Esophagus muscularis mucosa (tissue), 4 donors: ENCODE data around the gene NOPCHAP1. TPM values are rescaled to one million over a fixed set of nuclear protein-coding genes. Genes with fewer than 3 reads are reported as not detected.
"Not testable (repeated sequence)": the region's sequence is repeated elsewhere in the genome, so short reads cannot be mapped to it uniquely, and the experiment has no call there.

Experiments
- DNase-seq: peaks from one replicate; pipeline ENCODE4 v3.0.0-alpha.2; 2017; ENCODE audit errors: extremely low spot score
- H3K27ac ChIP-seq, 4 donors: fragments of 200-600 bp; sonication (generic); replicated peaks in 1 of 4; 1 replicate in 3 of 4; 2 replicates in 1 of 4; pipeline ENCODE4 v1.5.1; 2016 to 2019; ENCODE audit warnings: mild to moderate bottlenecking in 1 of 4
- H3K27me3 ChIP-seq, 4 donors: fragments of 200-600 bp; sonication (generic); one replicate each; pipeline versions ENCODE4 v1.5.1 to v1.6.0; 2016 to 2019
- H3K36me3 ChIP-seq, 4 donors: fragments of 200-600 bp; sonication (generic); one replicate each; pipeline ENCODE4 v1.5.1; 2016 to 2019
- H3K4me1 ChIP-seq, 4 donors: fragments of 200-600 bp; sonication (generic); one replicate each; pipeline ENCODE4 v1.5.1; 2016 to 2019
- H3K4me3 ChIP-seq, 4 donors: fragments of 200-600 bp; sonication (generic); 1 replicate in 2 of 4; 2 replicates in 2 of 4; pipeline ENCODE4 v1.5.1; 2016 to 2019; ENCODE audit warnings: mild to moderate bottlenecking in 4 of 4, moderate library complexity in 1 of 4
- H3K9me3 ChIP-seq, 4 donors: fragments of 200-600 bp; sonication (generic); 1 replicate in 3 of 4; 2 replicates in 1 of 4; pipeline ENCODE4 v1.5.1; 2016 to 2019
- EP300 ChIP-seq: sonication (generic); formaldehyde crosslinking; IDR thresholded peaks from one replicate; pipeline ENCODE4 v1.6.1; 2017; ENCODE audit warnings: antibody characterized with exemption
- POLR2A ChIP-seq: fragments of 450-650 bp; IDR thresholded peaks from one replicate; pipeline ENCODE4 v1.6.1; 2017; ENCODE audit warnings: antibody characterized with exemption, moderate library complexity, mild to moderate bottlenecking, low read depth
- POLR2AphosphoS5 ChIP-seq, 2 donors: sonication (generic); formaldehyde crosslinking; IDR thresholded peaks; one replicate each; pipeline ENCODE4 v1.6.1; 2017; ENCODE audit warnings: antibody characterized with exemption in 2 of 2
- WGBS: methylation state at CpG from one replicate; pipeline ENCODE4 v1.1.5; 2018; 5-methylcytosine and 5-hydroxymethylcytosine counted together
- intact Hi-C: fragments of 100-400 bp; cut with DNase I; formaldehyde crosslinking; loops from one replicate; pipeline ENCODE4 v1.15.1; 2023
- total RNA-seq, 4 donors: library from RNA; depleted of rRNA; stranded (reverse); fragments of >200 nt; gene quantifications; one replicate each; pipeline versions ENCODE4 v1.1.0 to v1.2.1, GENCODE V29; 2016
- TF ChIP-seq, protein P1 (sequence below), 3 experiments: fragments of 200-600 bp in 2 of 3; fragments of 450-650 bp in 1 of 3; sonication (generic) in 2 of 3; IDR thresholded peaks; one replicate each; pipeline ENCODE4 v1.5.1; 2017 to 2019; ENCODE audit warnings: antibody characterized with exemption in 3 of 3, mild to moderate bottlenecking in 2 of 3, moderate library complexity in 1 of 3

Gene NOPCHAP1
- total RNA-seq, 4 donors from 2014 or later: 4.6 to 7.9 (median 5.5) TPM

DNA sequence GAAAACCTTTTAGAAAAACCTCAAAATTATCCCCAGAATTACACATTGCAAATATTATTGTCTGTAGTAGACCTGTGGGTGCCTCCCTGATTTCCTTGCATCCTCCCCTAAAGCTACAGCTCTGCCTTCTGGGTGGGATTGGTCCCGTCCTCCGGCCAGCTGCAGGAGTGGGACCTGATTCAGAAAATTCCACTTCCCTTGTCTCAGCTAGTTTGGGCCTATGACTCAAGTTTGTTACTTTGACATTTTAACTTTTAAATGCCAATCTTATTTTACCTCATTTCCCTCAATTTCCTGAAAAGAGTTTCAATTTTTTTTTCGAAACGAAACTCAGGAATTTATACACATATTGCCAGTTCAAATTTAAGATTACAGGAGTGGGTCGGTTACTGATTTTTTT lies 14.8 kb upstream of the NOPCHAP1 start:
- Histone ChIP-seq H3K9me3 (no peaks in the 10 kb centered on the region), H3K4me1 (no peaks in the 10 kb centered on the region), H3K36me3 (no peaks in the 10 kb centered on the region), H3K27me3 (no peaks in the 10 kb centered on the region), H3K4me3 (no peak overlapping the region), H3K27ac (no peak overlapping the region)
- intact Hi-C loops: no loop called here
- no peak for DNase-seq
- WGBS: 70% methylated on average over 5 of the region's 5 CpGs
- TF ChIP-seq POLR2AphosphoS5 (IDR thresholded peaks at IDR 0.05): no peak
- TF ChIP-seq, protein P1, sequence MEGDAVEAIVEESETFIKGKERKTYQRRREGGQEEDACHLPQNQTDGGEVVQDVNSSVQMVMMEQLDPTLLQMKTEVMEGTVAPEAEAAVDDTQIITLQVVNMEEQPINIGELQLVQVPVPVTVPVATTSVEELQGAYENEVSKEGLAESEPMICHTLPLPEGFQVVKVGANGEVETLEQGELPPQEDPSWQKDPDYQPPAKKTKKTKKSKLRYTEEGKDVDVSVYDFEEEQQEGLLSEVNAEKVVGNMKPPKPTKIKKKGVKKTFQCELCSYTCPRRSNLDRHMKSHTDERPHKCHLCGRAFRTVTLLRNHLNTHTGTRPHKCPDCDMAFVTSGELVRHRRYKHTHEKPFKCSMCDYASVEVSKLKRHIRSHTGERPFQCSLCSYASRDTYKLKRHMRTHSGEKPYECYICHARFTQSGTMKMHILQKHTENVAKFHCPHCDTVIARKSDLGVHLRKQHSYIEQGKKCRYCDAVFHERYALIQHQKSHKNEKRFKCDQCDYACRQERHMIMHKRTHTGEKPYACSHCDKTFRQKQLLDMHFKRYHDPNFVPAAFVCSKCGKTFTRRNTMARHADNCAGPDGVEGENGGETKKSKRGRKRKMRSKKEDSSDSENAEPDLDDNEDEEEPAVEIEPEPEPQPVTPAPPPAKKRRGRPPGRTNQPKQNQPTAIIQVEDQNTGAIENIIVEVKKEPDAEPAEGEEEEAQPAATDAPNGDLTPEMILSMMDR (IDR thresholded peaks at IDR 0.05): no peak
- no peak for TF ChIP-seq POLR2A
- TF ChIP-seq EP300: no peak

DNA sequence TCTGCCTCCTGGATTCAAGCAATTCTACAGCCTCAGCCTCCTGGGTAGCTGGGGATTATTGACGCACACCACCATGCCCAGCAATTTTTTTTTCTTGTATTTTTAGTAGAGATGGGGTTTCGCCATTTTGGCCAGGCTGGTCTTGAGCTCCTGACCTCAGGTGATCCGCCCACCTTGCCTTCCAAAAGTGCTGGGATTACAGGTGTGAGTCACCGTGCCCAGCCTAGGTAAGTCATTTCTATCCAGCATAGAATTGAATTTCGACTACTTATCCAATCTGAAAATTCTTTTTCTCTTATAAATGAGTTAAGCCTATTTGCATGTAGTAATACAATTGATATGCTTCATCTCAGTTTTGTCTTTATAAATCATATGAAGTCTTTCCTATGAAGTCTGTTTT lies 12.9 kb upstream of the NOPCHAP1 start:
- no peaks in the 10 kb centered on the region for H3K9me3 ChIP-seq
- H3K4me3 ChIP-seq: no peak overlapping the region
- H3K27me3 ChIP-seq: no peaks in the 10 kb centered on the region
- no peak for DNase-seq
- TF ChIP-seq, protein P1 (IDR thresholded peaks at IDR 0.05): no peak
- 92% methylated on average over 5 of the region's 5 CpGs for WGBS
- H3K36me3 ChIP-seq: no peaks in the 10 kb centered on the region
- no peak overlapping the region for H3K27ac ChIP-seq
- H3K4me1 ChIP-seq: no peaks in the 10 kb centered on the region
- intact Hi-C loops: no loop called here

DNA sequence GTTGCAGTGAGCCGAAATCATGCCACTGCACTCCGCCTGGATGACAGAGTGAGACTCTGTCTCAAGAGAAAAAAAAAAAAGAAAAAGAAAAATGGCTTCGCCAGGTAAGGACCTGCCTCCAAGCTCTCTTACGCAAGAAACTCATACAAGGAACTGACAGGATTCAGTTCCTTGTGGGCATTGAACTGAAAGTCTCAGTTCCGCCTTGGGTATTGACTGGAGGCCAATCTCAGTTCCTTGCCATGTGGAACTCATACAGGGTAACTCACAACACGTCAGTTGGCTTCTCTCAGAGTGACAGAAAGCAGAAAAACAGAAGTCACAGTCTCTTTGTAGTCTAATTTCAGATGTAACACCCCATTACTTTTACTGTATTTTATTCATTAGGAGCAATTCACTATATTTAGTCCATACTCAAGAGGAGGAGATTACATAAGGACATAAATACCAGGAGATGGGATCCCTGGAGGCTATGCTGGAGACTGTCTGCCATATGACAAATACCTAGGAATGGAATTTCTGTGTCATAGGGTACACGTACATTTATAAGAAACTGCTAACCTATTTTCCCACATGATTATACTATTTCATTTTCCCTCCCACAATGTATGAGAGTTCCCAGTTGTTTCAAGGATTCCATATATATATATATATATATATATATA lies 11.4 kb upstream of the NOPCHAP1 start:
- DNase-seq: no peak
- TF ChIP-seq, protein P1 (IDR thresholded peaks at IDR 0.05): no peak
- TF ChIP-seq POLR2A: no peak
- no peak for TF ChIP-seq EP300
- Histone ChIP-seq H3K27ac (no peak overlapping the region), H3K9me3 (no peaks in the 10 kb centered on the region), H3K36me3 (no peaks in the 10 kb centered on the region), H3K4me1 (no peaks in the 10 kb centered on the region), H3K27me3 (no peaks in the 10 kb centered on the region), H3K4me3 (no peak overlapping the region)
- intact Hi-C loops: no loop called here
- WGBS: 77% methylated on average over 7 of the region's 7 CpGs

DNA sequence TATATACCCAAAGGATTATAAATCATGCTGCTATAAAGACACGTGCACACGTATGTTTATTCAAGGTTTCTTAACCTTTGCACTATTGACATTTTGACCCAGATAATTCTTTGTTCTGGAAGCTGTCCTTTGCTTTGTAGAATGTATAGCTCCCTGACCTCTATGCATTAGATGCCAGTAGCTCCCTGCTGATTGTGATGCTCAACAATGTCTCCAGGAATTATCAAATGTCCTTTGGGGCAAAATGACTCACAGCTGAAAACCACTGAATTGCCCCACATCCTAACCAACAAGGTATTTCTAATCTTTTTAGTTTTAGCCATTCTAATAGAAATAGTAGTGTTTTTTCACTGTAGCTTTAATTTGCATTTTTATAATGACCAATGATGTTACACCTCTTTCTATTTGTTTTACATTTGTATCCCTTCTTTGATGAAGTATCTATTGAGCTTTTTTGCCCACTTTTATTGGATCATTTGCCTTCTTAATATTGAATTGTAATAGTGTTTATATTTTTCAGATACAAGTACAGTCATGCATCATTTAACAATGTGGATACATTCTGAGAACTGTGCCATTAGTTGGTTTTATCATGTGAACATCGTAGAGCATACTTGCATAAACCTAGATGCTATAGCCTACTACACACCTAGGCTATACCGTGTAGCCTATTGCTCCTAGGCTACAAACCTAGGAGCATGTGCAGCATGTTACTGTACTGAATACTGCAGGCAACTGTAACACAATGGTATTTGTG lies 10.4 kb upstream of the NOPCHAP1 start:
- TF ChIP-seq EP300 (no peak), POLR2AphosphoS5 (IDR thresholded peaks at IDR 0.05) (no peak), POLR2A (no peak)
- TF ChIP-seq, protein P1 (IDR thresholded peaks at IDR 0.05): no peak
- no peaks in the 10 kb centered on the region for H3K9me3 ChIP-seq
- no peaks in the 10 kb centered on the region for H3K4me1 ChIP-seq
- H3K27me3 ChIP-seq: no peaks in the 10 kb centered on the region
- H3K4me3 ChIP-seq: no peak overlapping the region
- no peak overlapping the region for H3K27ac ChIP-seq
- 58% methylated on average over 4 of the region's 4 CpGs for WGBS
- intact Hi-C loops: no loop called here
- DNase-seq: no peak
- H3K36me3 ChIP-seq: no peaks in the 10 kb centered on the region

DNA sequence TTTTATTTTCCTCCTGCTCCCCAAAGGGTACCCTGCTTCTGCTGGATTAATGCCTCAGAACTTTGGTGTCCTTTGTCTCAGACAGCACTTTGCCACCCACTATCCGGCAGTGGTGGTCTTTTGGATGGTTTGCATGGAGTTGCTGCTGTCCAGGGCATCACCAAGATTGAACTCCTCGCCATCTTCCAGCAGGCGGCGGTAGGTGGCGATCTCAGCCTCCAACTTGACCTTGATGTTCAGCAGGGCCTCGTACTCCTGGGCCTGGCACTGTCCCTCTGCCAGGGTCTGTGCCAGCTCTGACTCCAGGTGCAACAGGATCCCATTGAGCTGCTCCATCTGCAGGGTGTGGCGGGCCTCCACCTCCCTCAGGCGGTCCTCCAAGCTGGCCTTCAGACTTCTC lies 9.4 kb upstream of the NOPCHAP1 start:
- no peaks in the 10 kb centered on the region for H3K4me1 ChIP-seq
- DNase-seq: no peak
- H3K27me3 ChIP-seq: no peaks in the 10 kb centered on the region
- no peaks in the 10 kb centered on the region for H3K9me3 ChIP-seq
- H3K27ac ChIP-seq: no peak overlapping the region
- TF ChIP-seq EP300 (no peak), POLR2AphosphoS5 (IDR thresholded peaks at IDR 0.05) (no peak), POLR2A (no peak)
- TF ChIP-seq, protein P1 (IDR thresholded peaks at IDR 0.05): no peak
- intact Hi-C loops: no loop called here
- WGBS: 83% methylated on average over 7 of the region's 8 CpGs
- H3K4me3 ChIP-seq: no peak overlapping the region
- H3K36me3 ChIP-seq: no peaks in the 10 kb centered on the region

DNA sequence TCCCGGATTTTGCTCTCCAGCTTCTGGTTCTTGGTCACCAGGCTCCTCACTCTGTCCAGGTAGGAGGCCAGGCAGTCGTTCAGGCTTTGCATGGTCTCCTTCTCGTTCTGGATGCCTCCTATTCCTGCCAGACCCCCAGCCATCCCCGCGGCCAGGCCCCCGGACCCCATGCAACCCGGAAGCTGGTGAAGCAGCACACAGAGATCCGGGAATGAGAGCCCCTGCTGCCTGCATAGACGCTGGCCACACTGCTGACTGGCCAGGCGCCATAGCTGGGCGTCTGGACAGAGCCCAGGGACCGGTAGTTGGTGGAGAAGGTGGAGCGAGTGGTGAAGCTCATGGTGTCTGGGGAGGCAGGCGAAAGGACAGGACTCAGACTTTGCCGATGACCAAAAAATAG lies 8.4 kb upstream of the NOPCHAP1 start:
- H3K4me1 ChIP-seq, H3K27me3 ChIP-seq, DNase-seq, H3K27ac ChIP-seq, H3K36me3 ChIP-seq, H3K4me3 ChIP-seq, H3K9me3 ChIP-seq, intact Hi-C loops: not testable (repeated sequence)
- WGBS: 95% methylated on average over 14 of the region's 15 CpGs
